Measurements from ENCODE around the gene TMEM131.

DNA sequence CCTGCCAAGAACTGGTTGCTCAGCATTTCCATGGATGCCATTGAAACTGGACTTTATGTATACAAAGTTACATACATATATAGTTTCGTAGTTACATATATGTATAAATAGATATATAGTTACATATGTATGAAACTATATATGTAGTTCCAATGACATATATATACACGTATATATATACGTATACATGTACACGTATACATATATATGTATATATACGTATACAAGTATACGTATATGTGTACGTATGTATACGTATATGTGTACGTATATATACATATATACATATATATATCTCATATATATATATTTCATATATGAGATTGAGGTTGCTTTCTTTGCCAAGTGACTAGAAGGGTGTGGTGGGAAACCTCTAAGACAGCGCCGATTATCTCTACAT is 10.6 kb upstream of the TMEM131 start:
- TF ChIP-seq CTCF (IDR thresholded peaks at IDR 0.05; ENCODE audit: low read depth, low read length) = no peak
- TF ChIP-seq EZH2phosphoT487 (IDR thresholded peaks at IDR 0.05; ENCODE audit: low read depth) = no peak

Data from OCI-LY3 (cell line).